Trophoblast cell (in vitro differentiated cells and primary cell): Measurements from ENCODE around the gene FGFR2.

Source experiments
- DNase-seq, 2 donors: peaks; one replicate each; pipeline ENCODE4 v3.0.0-alpha.2; 2016
- H2AFZ ChIP-seq: 2 replicates; pipeline ENCODE4 v1.6.1; 2013; ENCODE audit warnings: low read length, moderate library complexity, mild to moderate bottlenecking; ENCODE audit not compliant: insufficient read depth, poor library complexity
- H2AK5ac ChIP-seq: 2 replicates; pipeline ENCODE4 v1.6.1; 2013; ENCODE audit warnings: mild to moderate bottlenecking, low read length
- H2BK120ac ChIP-seq: 2 replicates; pipeline ENCODE4 v1.6.1; 2013; ENCODE audit warnings: low read length, mild to moderate bottlenecking, moderate library complexity; ENCODE audit not compliant: insufficient read depth, poor library complexity
- H2BK12ac ChIP-seq: 2 replicates; pipeline ENCODE4 v1.6.1; 2013; ENCODE audit warnings: mild to moderate bottlenecking, low read length, moderate library complexity
- H2BK5ac ChIP-seq: 2 replicates; pipeline ENCODE4 v1.6.1; 2013; ENCODE audit warnings: low read length, low read depth, moderate library complexity, mild to moderate bottlenecking; ENCODE audit not compliant: poor library complexity
- H3K14ac ChIP-seq: 2 replicates; pipeline ENCODE4 v1.6.1; 2013; ENCODE audit warnings: mild to moderate bottlenecking, low read length
- H3K18ac ChIP-seq: 2 replicates; pipeline ENCODE4 v1.6.1; 2013; ENCODE audit warnings: mild to moderate bottlenecking, low read length
- H3K23ac ChIP-seq: 2 replicates; pipeline ENCODE4 v1.6.1; 2013; ENCODE audit warnings: low read length
- H3K27ac ChIP-seq: 2 replicates; pipeline ENCODE4 v1.5.1; 2013; ENCODE audit warnings: low read depth, mild to moderate bottlenecking, inconsistent platforms, low read length, moderate library complexity
- H3K27me3 ChIP-seq: 2 replicates; pipeline ENCODE4 v1.6.1; 2013; ENCODE audit warnings: inconsistent platforms, mild to moderate bottlenecking, low read length, moderate library complexity; ENCODE audit not compliant: insufficient read depth
- H3K36me3 ChIP-seq, 2 experiments: 1 replicate in 1 of 2; 2 replicates in 1 of 2; pipeline ENCODE4 v1.6.1; 2013; ENCODE audit warnings: low read length in 2 of 2, mild to moderate bottlenecking in 2 of 2, moderate library complexity in 1 of 2; ENCODE audit not compliant: insufficient read depth in 2 of 2, control insufficient read depth in 1 of 2
- H3K4ac ChIP-seq: 2 replicates; pipeline ENCODE4 v1.6.1; 2013; ENCODE audit warnings: low read depth, mild to moderate bottlenecking, low read length, moderate library complexity
- H3K4me1 ChIP-seq, 2 experiments: 1 replicate in 1 of 2; 2 replicates in 1 of 2; pipeline ENCODE4 v1.6.1; 2013; ENCODE audit warnings: low read length in 2 of 2, mild to moderate bottlenecking in 2 of 2, moderate library complexity in 1 of 2; ENCODE audit not compliant: insufficient read depth in 2 of 2, control insufficient read depth in 1 of 2
- H3K4me2 ChIP-seq: 2 replicates; pipeline ENCODE4 v1.6.1; 2013; ENCODE audit warnings: inconsistent platforms, mild to moderate bottlenecking, low read length, moderate library complexity
- H3K4me3 ChIP-seq: 2 replicates; pipeline ENCODE4 v1.5.1; 2013; ENCODE audit warnings: mild to moderate bottlenecking, low read depth, low read length, inconsistent platforms
- H3K79me1 ChIP-seq: one replicate; pipeline ENCODE4 v1.6.1; 2013; ENCODE audit warnings: low read length
- H3K79me2 ChIP-seq: 2 replicates; pipeline ENCODE4 v1.6.1; 2013; ENCODE audit warnings: low read length, mild to moderate bottlenecking; ENCODE audit not compliant: control insufficient read depth, insufficient read depth, poor library complexity
- H3K9ac ChIP-seq: 2 replicates; pipeline ENCODE4 v1.6.1; 2013; ENCODE audit warnings: mild to moderate bottlenecking, low read length
- H3K9me3 ChIP-seq: 2 replicates; pipeline ENCODE4 v1.6.1; 2013; ENCODE audit warnings: low read depth, mild to moderate bottlenecking, control low read depth, inconsistent platforms, low read length; ENCODE audit not compliant: insufficient read depth
- H4K12ac ChIP-seq: 2 replicates; pipeline ENCODE4 v1.6.1; 2013; ENCODE audit warnings: low read depth, mild to moderate bottlenecking, low read length, moderate library complexity
- H4K8ac ChIP-seq: 2 replicates; pipeline ENCODE4 v1.6.1; 2013; ENCODE audit warnings: low read depth, mild to moderate bottlenecking, low read length, moderate library complexity
- H4K91ac ChIP-seq: one replicate; pipeline ENCODE4 v1.6.1; 2013; ENCODE audit warnings: low read depth, mild to moderate bottlenecking, low read length, moderate library complexity
- WGBS: extraction: QIAGEN DNeasy Blood & Tissue Kit; methylation state at CpG from one replicate; pipeline ENCODE4 v1.1.7; 2013; ENCODE audit warnings: missing lambda C conversion rate; ENCODE audit not compliant: insufficient read length, insufficient coverage; ENCODE audit errors: extremely low coverage; 5-methylcytosine and 5-hydroxymethylcytosine counted together

The FGFR2 gene

GRCh38 chr10:121501796-121502195 is 96.4 kb downstream of the FGFR2 start:
- no peak overlapping the region for H3K18ac ChIP-seq
- H3K9ac ChIP-seq: no peak overlapping the region
- H4K91ac ChIP-seq: no peak overlapping the region
- no peak overlapping the region for H2BK120ac ChIP-seq
- no peak overlapping the region for H2BK12ac ChIP-seq
- H3K4ac ChIP-seq: no peak overlapping the region
- H3K14ac ChIP-seq: no peak overlapping the region
- H3K27me3 ChIP-seq: no peaks in the 10 kb centered on the region
- H3K4me1 ChIP-seq: no peaks in the 10 kb centered on the region
- H4K12ac ChIP-seq: no peak overlapping the region
- no peak overlapping the region for H3K23ac ChIP-seq
- no peak for DNase-seq
- no CpG with 5 or more reads among the region's 7 CpGs for WGBS
- H3K79me2 ChIP-seq: no peaks in the 10 kb centered on the region
- no peak overlapping the region for H2BK5ac ChIP-seq
- H3K9me3 ChIP-seq: no peaks in the 10 kb centered on the region
- H3K36me3 ChIP-seq: peaks cover 6 to 7% of the 10 kb centered on the region in 2 experiments
- no peaks in the 10 kb centered on the region for H3K79me1 ChIP-seq
- H2AK5ac ChIP-seq: no peak overlapping the region
- no peak overlapping the region for H3K4me2 ChIP-seq
- H2AFZ ChIP-seq: no peak overlapping the region
- no peak overlapping the region for H4K8ac ChIP-seq
- H3K4me3 ChIP-seq: no peak overlapping the region
- H3K27ac ChIP-seq: no peak overlapping the region

GRCh38 chr10:121500701-121501332 is 97.4 kb downstream of the FGFR2 start:
- Histone ChIP-seq H3K4me3 (no peak overlapping the region), H4K91ac (no peak overlapping the region), H3K79me1 (no peaks in the 10 kb centered on the region), H3K27me3 (no peaks in the 10 kb centered on the region), H3K36me3 (peaks cover 5 to 6% of the 10 kb centered on the region in 2 experiments), H3K4me1 (peaks cover 0 to 3% of the 10 kb centered on the region in 2 experiments), H3K79me2 (no peaks in the 10 kb centered on the region), H3K23ac (no peak overlapping the region), H2BK5ac (no peak overlapping the region), H3K4ac (no peak overlapping the region), H2BK120ac (no peak overlapping the region), H3K18ac (no peak overlapping the region), H3K14ac (no peak overlapping the region), H3K27ac (no peak overlapping the region), H2AK5ac (no peak overlapping the region), H3K9ac (no peak overlapping the region), H2AFZ (no peak overlapping the region), H3K9me3 (no peaks in the 10 kb centered on the region), H4K8ac (no peak overlapping the region), H3K4me2 (no peak overlapping the region), H2BK12ac (no peak overlapping the region), H4K12ac (no peak overlapping the region)
- peak; percentile 59 to 84 for DNase-seq
- no CpG with 5 or more reads among the region's 16 CpGs for WGBS

GRCh38 chr10:121497513-121498470 is 100.5 kb downstream of the FGFR2 start:
- no peak overlapping the region for H2BK5ac ChIP-seq
- peaks cover 5 to 9% of the 10 kb centered on the region in 2 experiments for H3K4me1 ChIP-seq
- H3K18ac ChIP-seq: no peak overlapping the region

GRCh38 chr10:121495719-121496118 is 102.5 kb downstream of the FGFR2 start:
- peaks cover 6 to 7% of the 10 kb centered on the region in 2 experiments for H3K36me3 ChIP-seq
- peaks cover 3% of the 10 kb centered on the region for H3K79me1 ChIP-seq
- H3K79me2 ChIP-seq: no peaks in the 10 kb centered on the region
- no peak overlapping the region for H3K14ac ChIP-seq
- H2AFZ ChIP-seq: no peak overlapping the region
- no peak overlapping the region for H3K23ac ChIP-seq
- no peaks in the 10 kb centered on the region for H3K27me3 ChIP-seq
- H2AK5ac ChIP-seq: no peak overlapping the region
- H3K4ac ChIP-seq: no peak overlapping the region
- H3K27ac ChIP-seq: no peak overlapping the region
- WGBS: no CpG with 5 or more reads among the region's 9 CpGs
- H2BK5ac ChIP-seq: no peak overlapping the region
- no peak overlapping the region for H3K9ac ChIP-seq
- H2BK120ac ChIP-seq: peak overlapping the region; percentile 23
- no peaks in the 10 kb centered on the region for H3K9me3 ChIP-seq
- H4K91ac ChIP-seq: peak overlapping the region; percentile 9
- H3K4me1 ChIP-seq: peaks cover 7 to 14% of the 10 kb centered on the region in 2 experiments
- no peak overlapping the region for H3K4me2 ChIP-seq
- DNase-seq: peak; percentile 74 to 86
- no peak overlapping the region for H4K12ac ChIP-seq
- no peak overlapping the region for H2BK12ac ChIP-seq
- peak overlapping the region; percentile 2 for H3K18ac ChIP-seq
- no peak overlapping the region for H4K8ac ChIP-seq
- no peak overlapping the region for H3K4me3 ChIP-seq

More at GRCh38 chr10:121497513-121498470, 100.5 kb downstream of the FGFR2 start:
- Histone ChIP-seq H3K27me3 (no peaks in the 10 kb centered on the region), H3K14ac (no peak overlapping the region), H4K8ac (no peak overlapping the region), H2AFZ (no peak overlapping the region), H3K9me3 (no peaks in the 10 kb centered on the region), H4K12ac (no peak overlapping the region), H3K9ac (no peak overlapping the region), H3K4ac (no peak overlapping the region), H3K23ac (no peak overlapping the region), H2BK120ac (no peak overlapping the region), H3K4me2 (no peak overlapping the region), H2AK5ac (no peak overlapping the region), H3K36me3 (peaks cover 6 to 8% of the 10 kb centered on the region in 2 experiments), H3K27ac (no peak overlapping the region), H3K79me1 (peaks cover 3% of the 10 kb centered on the region), H3K4me3 (no peak overlapping the region), H2BK12ac (no peak overlapping the region), H3K79me2 (no peaks in the 10 kb centered on the region), H4K91ac (no peak overlapping the region)
- no peak for DNase-seq
- 100% methylated on average over 1 of the region's 14 CpGs for WGBS
